ENCODE data around the gene MRPL1.
"Not testable (repeated sequence)": the region's sequence is repeated elsewhere in the genome, so short reads cannot be mapped to it uniquely, and the experiment has no call there.

The MRPL1 gene

DNA sequence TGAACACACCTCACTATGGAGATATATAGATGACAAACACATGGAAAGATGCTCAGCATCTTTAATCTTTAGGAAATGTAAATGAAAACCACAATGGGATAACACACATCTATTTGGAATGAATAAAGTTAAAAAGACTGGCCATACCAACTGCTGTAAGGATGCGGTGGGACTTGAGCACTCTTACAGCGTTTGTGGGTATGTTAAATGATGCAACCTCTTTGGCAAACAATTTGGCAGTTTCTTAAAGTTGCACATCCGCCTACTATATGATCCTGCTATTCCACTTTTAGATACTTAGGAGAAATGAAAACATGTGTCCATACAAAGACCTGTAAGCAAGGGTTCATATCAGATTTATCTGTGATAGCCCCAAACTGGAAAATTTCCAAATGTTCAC, 50.7 kb downstream of the MRPL1 start:
- no peak for DNase-seq (ENCODE audit: low spot score)

DNA sequence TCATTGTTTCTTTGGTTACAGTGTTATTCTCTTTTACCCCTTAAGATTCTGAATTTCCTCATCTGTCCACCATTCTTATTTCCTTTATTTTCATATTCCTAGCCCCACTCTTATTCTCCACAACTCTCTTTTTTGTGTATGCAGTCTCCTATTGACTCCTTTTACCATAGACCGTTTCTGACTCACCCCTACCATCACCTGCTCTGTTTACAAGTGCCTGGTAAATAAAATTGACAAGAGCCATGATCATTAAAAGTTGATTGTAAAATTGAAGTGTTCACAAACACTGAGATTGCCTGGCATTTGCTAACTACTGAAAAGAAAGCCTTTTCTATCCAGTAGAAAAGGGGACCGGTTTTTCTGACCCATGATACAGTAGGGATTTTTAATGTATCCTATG, 54.4 kb downstream of the MRPL1 start:
- no peak for DNase-seq (ENCODE audit: low spot score)

DNA sequence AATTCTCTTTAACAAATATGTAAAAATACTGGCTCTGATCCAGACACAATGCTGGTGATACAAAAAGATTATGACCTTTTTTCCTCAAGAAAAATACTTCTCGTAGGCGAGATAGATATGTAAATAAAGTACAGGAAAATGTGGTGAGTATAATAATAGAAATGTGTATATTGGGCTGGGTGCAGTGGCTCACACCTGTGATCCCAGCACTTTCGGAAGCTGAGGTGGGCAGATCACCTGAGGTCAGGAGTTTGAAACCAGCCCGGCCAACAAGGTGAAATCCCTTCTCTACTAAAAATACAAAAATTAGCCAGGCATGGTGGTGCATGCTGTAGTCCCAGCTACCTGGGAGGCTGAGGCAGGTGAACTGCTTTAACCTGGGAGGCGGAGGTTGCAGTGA, 55.0 kb downstream of the MRPL1 start:
- DNase-seq (ENCODE audit: low spot score), result no peak

DNA sequence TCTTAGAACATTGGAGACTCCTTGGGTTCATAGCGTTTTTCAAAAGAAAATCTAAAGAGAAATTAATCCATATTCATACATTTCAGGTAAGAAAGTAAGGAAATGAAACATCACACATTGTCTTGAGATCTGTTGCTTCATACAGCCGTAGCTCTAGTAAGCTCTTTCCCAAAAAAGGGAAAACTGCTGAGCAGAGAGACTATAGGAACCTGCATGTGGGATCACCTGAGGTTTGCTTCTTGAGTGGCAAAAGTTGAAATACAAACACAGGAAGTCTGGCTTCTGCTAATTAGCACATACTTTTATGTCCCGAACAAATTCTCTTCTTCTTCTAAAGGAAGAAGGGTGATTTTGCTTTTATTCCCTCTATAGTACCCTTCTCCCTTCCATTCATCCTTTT, 57.7 kb downstream of the MRPL1 start:
- no peak for DNase-seq (ENCODE audit: low spot score)

DNA sequence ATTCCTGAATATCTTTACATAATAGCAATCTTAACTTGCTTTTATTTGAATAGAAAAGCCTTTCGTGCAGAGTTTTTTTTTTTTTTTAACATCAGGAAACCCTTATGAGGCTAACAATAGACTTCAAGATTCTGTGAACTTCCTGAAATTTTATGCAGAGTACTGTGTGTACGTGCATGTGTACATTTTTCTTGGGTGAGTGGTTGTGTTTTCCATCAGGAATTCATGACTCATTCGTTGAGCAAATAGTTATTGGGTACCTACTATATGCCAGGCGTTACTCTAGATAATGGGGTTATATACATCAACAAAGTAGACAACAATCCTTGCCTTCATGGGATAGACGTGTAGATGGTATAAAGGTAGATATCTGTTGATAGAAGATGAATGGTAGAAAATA, 59.1 kb downstream of the MRPL1 start:
- DNase-seq (ENCODE audit: low spot score), result no peak

DNA sequence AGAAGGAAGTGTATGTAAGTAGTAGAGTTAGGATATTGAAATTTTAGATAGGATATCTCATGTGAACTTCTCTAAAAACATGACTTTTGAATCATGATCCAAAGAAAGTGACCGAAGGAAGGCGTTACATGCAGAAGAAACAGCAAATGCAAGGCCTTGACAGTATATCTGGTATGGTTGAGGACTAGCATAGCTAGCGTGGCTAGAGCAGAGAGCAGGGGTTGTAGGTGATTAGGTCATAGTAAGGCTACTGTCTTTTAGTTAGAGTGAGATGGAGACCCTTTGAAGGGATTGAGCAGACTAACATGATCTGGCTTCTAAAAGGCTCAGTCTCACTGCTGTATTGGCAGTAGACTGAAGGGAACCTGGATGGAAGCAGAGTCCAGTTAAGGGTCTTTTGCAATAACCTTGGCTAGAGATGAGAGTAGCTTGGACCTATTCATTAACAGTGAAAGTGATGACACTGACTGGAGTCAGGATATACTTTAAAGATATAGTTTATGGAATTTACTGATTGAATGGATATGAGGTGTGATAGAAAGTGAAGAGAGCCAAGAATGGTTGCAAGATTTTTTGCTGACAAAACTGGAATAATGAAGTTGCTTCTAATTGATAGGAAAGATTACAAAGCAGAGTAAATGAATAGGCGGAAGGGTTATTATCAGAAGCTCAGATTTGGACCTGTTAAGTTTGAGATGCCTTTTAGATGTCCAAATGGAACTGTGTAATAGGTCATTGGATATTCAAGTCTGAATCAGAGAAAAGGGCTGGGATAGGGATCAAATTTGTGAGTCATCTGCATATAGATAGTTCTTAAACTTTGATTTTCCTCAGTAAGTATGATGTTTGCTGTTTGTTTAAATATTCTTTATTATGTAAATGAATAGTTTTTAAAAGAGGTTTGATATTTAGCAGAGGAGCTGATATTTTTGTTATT, 59.8 kb downstream of the MRPL1 start:
- peak; percentile 5 for DNase-seq (ENCODE audit: low spot score)

DNA sequence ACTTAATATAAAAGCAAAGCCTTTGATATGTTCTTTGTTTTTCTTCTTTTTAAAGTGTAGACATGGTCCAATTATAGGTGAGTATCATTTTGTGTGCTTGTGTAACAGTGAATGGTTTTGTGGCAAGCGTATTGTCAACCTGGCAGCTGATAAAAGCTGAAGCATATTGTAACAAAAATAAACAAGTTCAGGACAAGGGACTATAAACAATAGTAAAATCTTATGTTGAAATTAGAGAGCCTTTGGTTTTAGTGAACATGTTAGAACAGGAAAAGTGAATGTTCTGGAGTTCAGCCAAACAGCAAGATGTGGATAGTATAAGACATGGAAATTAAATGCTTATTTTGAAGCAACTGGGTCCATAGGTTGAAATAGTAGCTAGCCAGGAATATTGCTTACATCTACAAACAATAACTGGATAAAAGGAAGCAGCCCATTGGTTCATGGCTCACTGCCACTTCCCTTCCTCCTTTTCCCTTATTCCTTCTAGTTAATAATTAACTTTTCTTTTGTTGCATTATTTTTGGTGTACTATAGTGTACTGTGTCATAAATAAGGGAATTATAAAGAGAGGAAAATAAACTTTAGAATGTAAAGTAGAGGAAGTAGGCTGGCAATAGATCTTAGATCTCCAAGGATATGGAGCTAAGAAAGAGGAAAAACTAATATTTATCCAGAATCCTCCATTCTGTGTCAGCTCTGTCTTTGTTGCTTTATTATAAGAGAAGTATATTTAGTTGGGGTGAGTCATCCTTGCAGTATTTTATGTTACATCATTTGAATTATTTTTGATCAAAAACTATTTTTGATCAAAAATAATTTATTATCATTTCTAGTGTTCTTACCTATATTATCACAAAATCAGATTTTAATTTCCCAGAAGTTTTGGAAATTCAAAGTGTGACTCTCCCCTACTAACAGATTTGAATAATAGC, 65.6 kb downstream of the MRPL1 start:
- peak; percentile 28 for DNase-seq (ENCODE audit: low spot score)

DNA sequence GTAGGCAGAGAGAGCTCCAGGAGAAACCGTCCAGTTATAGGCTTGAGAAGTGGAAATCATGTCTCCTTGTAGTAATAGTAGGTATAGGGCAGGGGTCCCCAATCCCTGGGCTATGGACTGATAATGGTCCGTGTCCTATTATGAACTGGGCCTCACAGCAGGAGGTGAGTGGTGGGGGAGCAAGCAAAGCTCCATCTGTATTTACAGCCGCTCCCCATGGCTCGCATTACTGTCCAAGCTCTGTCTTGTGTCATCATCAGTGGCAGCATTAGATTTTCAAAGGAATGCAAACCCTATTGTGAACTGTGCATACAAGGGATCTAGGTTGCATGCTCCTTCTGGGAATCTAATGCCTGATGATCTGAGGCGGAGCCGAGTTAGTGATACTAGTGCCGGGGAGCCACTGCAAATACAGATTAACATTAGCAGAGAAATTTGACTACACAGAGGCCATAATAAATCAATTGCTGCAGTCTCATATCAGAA, 67.6 kb downstream of the MRPL1 start:
- DNase-seq (ENCODE audit: low spot score), result no peak

DNA sequence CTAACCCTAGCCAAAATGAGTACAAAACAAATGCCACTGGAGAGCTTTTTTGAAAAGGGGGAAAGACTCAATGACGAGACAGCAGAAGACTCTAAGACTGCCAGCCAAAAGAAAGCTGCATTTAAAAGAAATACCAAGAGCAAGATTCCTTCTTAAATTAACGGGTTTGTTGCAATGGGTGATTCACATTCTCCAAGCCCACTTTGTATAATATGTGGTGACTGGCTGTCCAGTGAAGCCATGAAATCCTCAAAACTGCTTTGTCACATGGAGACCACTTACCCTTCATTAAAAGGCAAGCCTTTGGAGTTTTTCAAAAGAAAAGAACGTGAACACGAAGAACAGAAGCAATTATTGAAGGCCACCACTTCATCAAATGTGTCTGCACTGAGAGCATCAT, 68.2 kb downstream of the MRPL1 start:
- no peak for DNase-seq (ENCODE audit: low spot score)

DNA sequence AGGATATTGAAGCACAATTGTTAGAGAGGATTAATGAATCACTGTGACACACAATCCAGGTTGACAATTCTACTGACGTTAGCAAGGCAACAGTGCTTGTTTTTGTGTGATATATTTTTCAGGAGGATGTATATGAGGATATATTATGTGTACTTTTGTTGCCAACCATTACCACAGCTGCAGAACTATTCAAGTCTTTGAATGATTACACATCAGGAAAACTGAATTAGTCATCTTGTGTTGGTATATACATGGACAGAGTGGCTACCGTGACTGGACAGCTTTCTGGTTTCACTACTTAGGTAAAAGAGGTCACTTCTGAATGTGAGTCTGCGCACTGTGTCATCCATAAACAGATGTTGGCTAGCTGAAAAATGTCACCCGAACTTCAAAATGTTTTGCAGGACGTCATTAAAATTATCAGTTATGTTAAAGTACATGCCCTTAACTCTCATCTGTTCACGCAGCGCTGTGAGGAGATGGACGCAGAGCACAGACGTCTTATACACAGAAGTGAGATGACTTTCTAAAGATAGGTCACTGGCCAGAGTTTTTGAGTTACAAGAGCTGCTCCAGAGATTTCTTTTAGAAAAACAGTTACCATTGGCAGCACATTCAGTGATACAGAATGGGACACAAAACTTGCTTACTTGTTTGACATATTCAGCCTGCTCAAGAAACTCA, 69.0 kb downstream of the MRPL1 start:
- no peak for DNase-seq (ENCODE audit: low spot score)

DNA sequence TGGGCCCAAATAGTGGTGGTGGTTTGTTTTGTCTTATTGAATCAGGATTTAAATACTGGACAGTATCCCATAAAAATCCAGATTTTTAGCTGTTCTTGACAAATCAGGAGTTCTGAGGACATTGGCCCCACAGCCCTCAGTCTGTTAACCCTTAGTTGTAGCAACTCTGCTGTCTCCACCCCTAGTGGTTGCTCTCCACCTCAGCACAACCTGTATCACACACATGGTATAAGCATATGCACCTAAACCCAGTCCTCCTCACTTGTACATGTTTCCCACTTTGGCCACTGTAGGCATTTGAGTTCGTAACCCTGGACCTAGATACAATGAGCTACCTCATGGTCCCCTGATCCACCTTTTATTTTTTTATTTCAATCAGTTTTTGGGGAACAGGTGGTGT, 75.9 kb downstream of the MRPL1 start:
- no peak for DNase-seq (ENCODE audit: low spot score)

DNA sequence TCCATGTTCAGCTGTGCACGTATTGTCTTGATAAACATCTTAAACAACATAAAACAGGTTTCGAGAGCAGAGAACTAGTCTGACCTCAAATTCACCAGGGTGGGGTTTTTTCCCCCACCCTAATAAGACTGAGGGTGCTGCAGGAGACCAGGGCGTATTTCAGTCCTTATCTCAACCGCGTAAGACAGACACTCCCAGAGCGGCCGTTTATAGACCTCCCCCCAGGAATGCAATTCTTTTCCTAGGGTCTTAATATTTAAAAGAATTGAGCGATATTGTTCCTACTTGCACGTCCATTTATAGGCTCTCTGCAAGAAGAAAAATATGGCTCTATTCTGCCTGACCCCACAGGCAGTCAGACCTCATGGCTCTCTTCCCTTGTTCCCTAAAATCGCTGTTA, 83.3 kb downstream of the MRPL1 start:
- DNase-seq (ENCODE audit: low spot score), result not testable (repeated sequence)

DNA sequence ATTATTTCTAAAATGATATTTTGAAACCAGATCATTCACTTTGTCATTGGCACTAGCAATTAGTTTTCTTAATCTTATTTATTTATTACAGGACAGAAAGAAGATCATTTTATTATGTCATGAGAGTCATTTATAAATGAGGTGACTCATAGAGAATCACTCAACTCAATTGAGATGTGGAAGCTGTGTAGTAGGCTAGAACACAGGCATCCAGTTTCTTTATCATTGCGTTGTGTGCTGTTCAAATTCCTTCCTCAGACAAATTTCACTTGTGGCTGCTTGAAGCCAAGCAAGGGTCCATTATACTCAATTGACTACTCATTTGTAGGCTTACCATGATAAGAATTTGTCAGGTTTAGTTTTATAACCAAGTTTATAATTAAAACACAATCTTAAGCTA, 87.6 kb downstream of the MRPL1 start:
- DNase-seq (ENCODE audit: low spot score), result no peak

DNA sequence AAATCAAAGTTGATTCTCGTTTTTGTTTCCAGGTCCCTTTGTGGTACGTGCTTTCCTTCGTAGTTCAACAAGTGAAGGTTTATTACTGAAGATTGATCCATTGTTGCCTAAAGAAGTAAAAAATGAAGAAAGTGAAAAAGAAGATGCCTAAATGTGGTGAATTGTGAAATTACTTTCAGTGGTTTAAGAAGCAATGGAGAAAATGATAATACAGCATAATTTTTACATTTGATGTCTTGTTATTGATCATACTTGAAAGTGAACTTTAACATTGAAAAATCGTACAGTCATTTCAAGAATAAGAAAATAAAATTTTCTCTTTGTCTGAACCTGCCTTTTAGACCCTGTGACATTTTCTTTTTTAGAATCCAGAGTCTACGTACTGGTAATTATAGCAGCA, 89.8 kb downstream of the MRPL1 start:
- DNase-seq (ENCODE audit: low spot score), result no peak

DNA sequence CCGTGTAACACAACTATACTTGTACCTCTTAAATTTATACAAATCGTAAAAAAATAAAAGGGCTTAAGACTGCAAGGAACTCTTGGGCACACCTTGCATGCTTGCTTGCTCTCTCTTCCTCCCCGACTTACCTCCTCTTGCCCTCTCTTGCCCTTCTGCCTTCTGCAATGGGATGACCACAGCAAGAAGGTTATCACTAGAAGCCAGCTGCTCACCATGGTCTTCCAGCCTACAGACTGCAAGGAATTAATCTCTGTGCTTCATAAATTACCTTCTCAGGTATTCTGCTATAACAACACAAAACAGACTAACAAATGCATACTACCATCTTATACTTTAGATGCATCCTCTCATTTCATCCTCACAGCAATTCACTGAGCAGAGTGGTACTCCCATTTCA, 92.1 kb downstream of the MRPL1 start:
- DNase-seq (ENCODE audit: low spot score), result no peak

DNA sequence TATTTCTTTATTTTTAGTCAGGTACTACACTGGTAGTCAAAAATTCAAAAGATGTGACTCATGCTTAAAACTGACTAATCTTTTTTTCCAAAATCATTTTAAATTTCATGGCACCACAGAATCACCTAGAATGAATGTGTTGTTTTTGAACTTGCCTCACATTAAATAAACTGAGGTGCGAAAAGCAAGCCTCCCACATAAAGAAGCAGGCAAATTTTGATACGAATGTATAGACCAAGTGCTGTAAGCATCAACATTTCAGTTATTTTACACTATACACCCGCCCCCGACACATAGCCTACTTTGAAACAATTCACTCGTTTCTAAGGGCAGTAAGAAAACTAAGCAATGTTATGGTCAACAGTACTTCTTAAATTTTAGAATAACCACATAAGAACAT, 94.3 kb downstream of the MRPL1 start:
- no peak for DNase-seq (ENCODE audit: low spot score)

DNA sequence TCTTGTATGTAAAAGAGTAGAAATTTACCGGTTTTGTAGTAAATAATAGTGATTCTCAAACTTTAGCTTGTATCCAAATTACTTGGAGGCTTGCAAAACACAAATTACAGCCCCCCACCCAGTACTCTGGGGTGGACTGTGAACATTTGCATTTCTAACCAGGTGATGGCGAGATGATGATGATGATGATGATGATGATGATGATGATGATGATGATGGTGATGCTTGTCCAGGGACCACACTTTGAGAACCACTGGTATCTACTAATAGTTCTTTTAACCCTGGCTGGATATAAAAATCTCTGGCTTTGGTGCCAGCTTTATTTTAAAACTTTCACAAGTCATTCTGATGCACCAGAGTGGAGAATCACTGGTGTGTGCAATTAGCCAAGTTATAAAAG, 96.3 kb downstream of the MRPL1 start:
- no peak for DNase-seq (ENCODE audit: low spot score)

DNA sequence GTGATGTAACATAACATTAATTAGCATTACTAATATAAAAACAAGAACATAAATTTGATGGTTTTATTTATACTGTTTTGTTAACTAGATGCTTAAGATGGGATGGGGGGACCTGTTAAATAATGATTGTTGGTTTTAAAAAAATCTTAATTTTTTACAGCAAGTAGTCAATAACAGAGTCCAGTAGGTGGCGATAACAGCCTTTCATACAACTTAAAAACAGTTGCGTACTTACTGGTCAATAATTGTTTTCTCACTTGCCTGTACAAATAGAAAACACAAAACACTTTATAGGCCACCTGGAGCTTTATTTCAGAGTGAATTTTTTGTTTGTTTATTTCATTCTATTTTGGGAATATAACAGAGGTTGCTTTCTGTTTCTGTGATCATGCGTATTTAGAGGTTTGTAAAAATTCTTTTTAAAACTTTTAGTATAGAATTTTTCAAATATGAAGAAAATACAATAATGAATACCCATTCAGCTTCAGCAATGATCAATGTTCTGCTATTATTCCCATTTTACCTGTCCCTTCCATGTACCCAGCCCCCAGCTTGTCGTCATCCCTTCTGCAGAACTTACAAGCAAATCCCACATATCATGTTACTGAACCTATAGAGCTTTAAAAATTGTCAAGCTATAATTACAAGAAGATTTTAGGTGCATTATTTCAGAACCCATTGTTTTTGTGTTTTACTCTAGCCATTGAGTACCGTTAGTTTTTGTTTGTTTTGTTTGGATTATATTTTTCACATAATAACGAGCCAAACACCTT, 97.1 kb downstream of the MRPL1 start:
- DNase-seq (ENCODE audit: low spot score), result peak; percentile 14

DNA sequence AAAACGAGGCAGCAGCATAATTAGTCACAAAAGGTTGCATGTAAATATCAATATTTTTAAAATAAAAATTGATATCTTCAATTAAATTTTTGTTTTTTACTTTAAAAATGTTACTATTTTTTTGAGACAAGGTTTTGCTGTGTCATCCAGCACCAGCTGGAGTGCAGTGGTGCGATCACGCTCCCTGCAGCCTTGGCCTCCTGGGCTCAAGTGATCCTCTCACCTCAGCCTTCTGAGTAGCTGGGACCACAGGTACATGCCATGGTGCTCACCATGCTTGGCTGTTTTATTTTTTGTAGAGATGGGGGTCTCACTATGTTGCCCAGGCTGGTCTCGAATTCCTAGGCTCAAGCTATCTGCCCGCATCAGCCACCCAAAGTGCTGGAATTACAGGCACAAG, 97.7 kb downstream of the MRPL1 start:
- DNase-seq (ENCODE audit: low spot score), result no peak

DNA sequence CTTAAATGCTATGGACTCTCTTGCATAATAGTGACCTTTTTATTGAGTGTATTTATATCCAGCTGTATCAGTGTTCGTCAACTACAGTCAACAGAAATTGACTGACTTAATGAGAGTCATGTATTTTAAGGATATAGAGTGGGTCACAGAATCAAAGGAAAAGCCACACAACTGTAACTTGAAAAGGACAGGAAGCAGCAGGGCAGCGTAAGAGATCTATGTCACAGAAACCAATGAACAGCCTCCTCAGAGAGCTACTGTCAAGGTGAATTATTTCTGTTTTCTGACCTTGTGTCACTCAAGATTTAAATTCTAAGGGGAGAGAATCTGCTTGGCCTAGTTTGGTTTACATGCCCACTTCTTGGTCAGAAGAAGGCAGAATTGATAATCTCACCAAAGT, 100.4 kb downstream of the MRPL1 start:
- no peak for DNase-seq (ENCODE audit: low spot score)

DNA sequence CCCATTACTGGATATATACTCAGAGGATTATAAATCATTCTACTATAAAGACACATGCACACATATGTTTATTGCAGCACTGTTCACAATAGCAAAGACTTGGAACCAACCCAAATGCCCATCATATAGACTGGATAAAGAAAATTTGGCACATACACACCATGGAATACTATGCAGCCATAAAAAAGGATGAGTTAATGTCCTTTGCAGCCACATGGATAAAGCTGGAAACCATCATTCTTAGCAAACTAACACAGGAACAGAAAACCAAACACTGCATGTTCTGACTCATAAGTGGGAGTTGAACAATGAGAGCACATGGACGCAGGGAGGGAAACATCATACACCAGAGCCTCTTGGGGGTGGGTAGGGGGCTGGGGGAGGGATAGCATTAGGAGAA, 111.0 kb downstream of the MRPL1 start:
- DNase-seq (ENCODE audit: low spot score), result not testable (repeated sequence)

All from HuH-7 (cell line).